GM12878 (cell line): ENCODE data around the gene ADGRV1. TPM values are rescaled to one million over a fixed set of nuclear protein-coding genes. Genes with fewer than 3 reads are reported as not detected.

ENCODE experiments used
- CUX1 ChIP-seq: IDR thresholded peaks from 2 replicates; pipeline ENCODE4 v1.6.1; 2012; ENCODE audit warnings: improper control_type of control experiment, low read depth, low read length; ENCODE audit not compliant: insufficient replicate concordance
- IRF5 ChIP-seq: fragments of 450-650 bp; IDR thresholded peaks from 2 replicates; pipeline ENCODE4 v1.6.1; 2017; ENCODE audit warnings: borderline replicate concordance
- SIX5 ChIP-seq: IDR thresholded peaks from 2 replicates; pipeline ENCODE4 v1.6.1; 2011; ENCODE audit warnings: mild to moderate bottlenecking, low read depth, low read length, moderate library complexity; ENCODE audit not compliant: severe bottlenecking
- SMC3 ChIP-seq: IDR thresholded peaks from 2 replicates; pipeline ENCODE4 v1.6.1; 2011; ENCODE audit warnings: low read length, improper control_type of control experiment, borderline replicate concordance
- STAT1 ChIP-seq: fragments of 450-650 bp; conservative IDR thresholded peaks from 2 replicates; pipeline ENCODE4 v1.6.1; 2014; ENCODE audit warnings: antibody characterized with exemption, mild to moderate bottlenecking
- TAF1 ChIP-seq: IDR thresholded peaks from 2 replicates; pipeline ENCODE4 v1.6.1; 2011; ENCODE audit warnings: mild to moderate bottlenecking, low read depth, low read length, borderline replicate concordance
- TBL1XR1 ChIP-seq: IDR thresholded peaks from 2 replicates; pipeline ENCODE4 v1.6.1; 2012; ENCODE audit warnings: low read depth, low read length, improper control_type of control experiment
- USF1 ChIP-seq: IDR thresholded peaks from 2 replicates; pipeline ENCODE4 v1.6.1; 2011; ENCODE audit warnings: borderline replicate concordance, low read depth, mild to moderate bottlenecking, moderate library complexity, mixed read lengths, low read length; ENCODE audit not compliant: insufficient read depth; ENCODE audit errors: extremely low read length
- polyA plus RNA-seq, 11 experiments: library from polyadenylated mRNA; depleted of rRNA in 4 of 11; unstranded in 6 of 11; stranded (reverse) in 5 of 11; fragments of >200 nt; fragmentation: Nextera tagmentation in 4 of 11; fragmentation: Illumina TruSeq in 1 of 11; extraction: Ambion mirVana in 4 of 11; extraction: Trizol in 1 of 11; gene quantifications; 1 replicate in 1 of 11; 2 replicates in 10 of 11; pipeline versions ENCODE4 v1.2.1 to v1.2.3, GENCODE V29; 2011 to 2016; ENCODE audit warnings: inconsistent platforms in 2 of 11, missing spikeins in 2 of 11, low read depth in 1 of 11
- total RNA-seq, 4 experiments: library from RNA; depleted of rRNA in 3 of 4; stranded (reverse); fragments of >200 nt in 3 of 4; fragmentation: Illumina TruSeq in 1 of 4; extraction: Trizol in 1 of 4; gene quantifications; 2 replicates each; pipeline versions ENCODE4 v1.2.1 to v1.2.3, GENCODE V29; 2013 to 2021

The ADGRV1 gene
- total and polyA plus RNA-seq, 10 of the 15 experiments (the other 5 are each of a cell fraction or from before 2014, with no cell fraction given): 0.04 to 8.1 (median 0.16) TPM; not detected in 1

DNA sequence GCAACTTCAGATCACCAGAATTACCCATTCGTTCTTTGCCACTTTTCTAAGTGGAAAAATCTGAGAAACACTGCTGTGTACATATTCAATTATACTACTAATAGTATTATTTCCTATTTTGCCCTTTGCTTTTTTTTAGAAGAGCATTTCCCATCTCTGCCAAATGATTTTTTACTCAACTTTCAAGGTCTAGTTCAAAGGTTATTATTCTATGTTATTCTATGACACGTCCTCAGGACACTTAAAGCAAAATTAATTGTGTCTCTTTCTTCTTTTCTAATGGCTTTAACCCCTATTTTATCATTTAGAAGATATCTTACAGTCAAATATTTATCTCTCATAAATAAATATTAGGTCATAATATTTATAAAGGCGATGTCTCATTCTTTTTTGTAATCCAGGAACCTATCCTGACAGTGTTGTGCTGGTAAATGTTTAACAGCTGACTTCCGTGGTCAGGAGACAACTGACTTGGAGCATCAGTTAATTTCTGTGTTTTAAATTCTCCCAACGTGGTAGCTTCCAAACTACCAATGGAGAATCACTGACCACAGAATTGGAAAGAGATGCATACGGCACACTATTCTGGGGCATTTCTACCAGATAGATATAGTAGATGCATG, 449.3 kb downstream of the ADGRV1 start (continued):
- TF ChIP-seq USF1: no peak
- no peak for TF ChIP-seq TAF1
- TF ChIP-seq CUX1: no peak
- no peak for TF ChIP-seq SMC3
- TF ChIP-seq SIX5: no peak
- TF ChIP-seq STAT1: no peak
- no peak for TF ChIP-seq TBL1XR1
- no peak for TF ChIP-seq IRF5
